ENCODE measurements around the gene ACTL9.

Gene ACTL9

GRCh38 chr19:8690753-8691539 lies 7.6 kb downstream of the ACTL9 start:
- DNase-seq: no peak
- Histone ChIP-seq H3K27me3 (replicated peaks) (no peaks in the 10 kb centered on the region), H3K27ac (no peak overlapping the region), H3K4me3 (ENCODE audit: low read depth, low read length) (no peak overlapping the region), H3K36me3 (replicated peaks) (no peaks in the 10 kb centered on the region)
- in situ Hi-C loops (cut with HindIII; ENCODE audit: low pct_ligation_motif_present, low sequenced_read_pairs): no loop called here
- TF ChIP-seq CTCF (IDR thresholded peaks at IDR 0.05; ENCODE audit: low read depth, low read length, missing control alignments): no peak

GRCh38 chr19:8688930-8689329 lies 9.7 kb downstream of the ACTL9 start:
- DNase-seq: no peak
- TF ChIP-seq CTCF (IDR thresholded peaks at IDR 0.05; ENCODE audit: low read depth, low read length, missing control alignments): no peak
- Histone ChIP-seq H3K27ac (no peak overlapping the region), H3K27me3 (replicated peaks) (no peaks in the 10 kb centered on the region), H3K36me3 (replicated peaks) (no peaks in the 10 kb centered on the region), H3K4me3 (ENCODE audit: low read depth, low read length) (no peak overlapping the region)
- in situ Hi-C loops (cut with HindIII; ENCODE audit: low pct_ligation_motif_present, low sequenced_read_pairs): no loop called here

- Histone ChIP-seq H3K27me3 (replicated peaks) (no peaks in the 10 kb centered on the region), H3K36me3 (replicated peaks) (no peaks in the 10 kb centered on the region), H3K27ac (no peak overlapping the region), H3K4me3 (ENCODE audit: low read depth, low read length) (no peak overlapping the region)
- TF ChIP-seq CTCF (IDR thresholded peaks at IDR 0.05; ENCODE audit: low read depth, low read length, missing control alignments): no peak
- no peak for DNase-seq
- in situ Hi-C loops (cut with HindIII; ENCODE audit: low pct_ligation_motif_present, low sequenced_read_pairs): no loop called here
Measured at GRCh38 chr19:8686549-8686948, 12.0 kb downstream of the ACTL9 start.

- DNase-seq: no peak
- no peak for TF ChIP-seq CTCF (IDR thresholded peaks at IDR 0.05; ENCODE audit: low read depth, low read length, missing control alignments)
- no peaks in the 10 kb centered on the region for H3K36me3 ChIP-seq (replicated peaks)
- no peaks in the 10 kb centered on the region for H3K27me3 ChIP-seq (replicated peaks)
- no peak overlapping the region for H3K27ac ChIP-seq
- no peak overlapping the region for H3K4me3 ChIP-seq (ENCODE audit: low read depth, low read length)
- in situ Hi-C loops (cut with HindIII; ENCODE audit: low pct_ligation_motif_present, low sequenced_read_pairs): no loop called here
Measured at GRCh38 chr19:8684001-8684902, 14.3 kb downstream of the ACTL9 start.

- TF ChIP-seq CTCF (IDR thresholded peaks at IDR 0.05; ENCODE audit: low read depth, low read length, missing control alignments): no peak
- Histone ChIP-seq H3K36me3 (replicated peaks) (no peaks in the 10 kb centered on the region), H3K4me3 (ENCODE audit: low read depth, low read length) (no peak overlapping the region), H3K27me3 (replicated peaks) (no peaks in the 10 kb centered on the region), H3K27ac (no peak overlapping the region)
- no peak for DNase-seq
- in situ Hi-C loops (cut with HindIII; ENCODE audit: low pct_ligation_motif_present, low sequenced_read_pairs): no loop called here
Measured at GRCh38 chr19:8682931-8683330, 15.7 kb downstream of the ACTL9 start.
